GM19099 (cell line): ENCODE measurements around the gene CSTF1.

Experiments used
- POLR2A ChIP-seq: IDR thresholded peaks from 3 replicates; pipeline ENCODE4 v1.6.1; 2011; ENCODE audit warnings: low read depth; ENCODE audit not compliant: insufficient read length; ENCODE audit errors: extremely low read depth

The CSTF1 gene

GRCh38 chr20:56385130-56385529, 7.3 kb upstream of the CSTF1 start:
- no peak for TF ChIP-seq POLR2A

- no peak for TF ChIP-seq POLR2A
These were observed 6.2 kb upstream of the CSTF1 start for GRCh38 chr20:56386219-56386618.

GRCh38 chr20:56388882-56389281, 3.6 kb upstream of the CSTF1 start:
- no peak for TF ChIP-seq POLR2A

- TF ChIP-seq POLR2A = no peak
These were observed 2.6 kb upstream of the CSTF1 start for GRCh38 chr20:56389807-56390206.

- TF ChIP-seq POLR2A = peak; percentile 41
These were observed 1.4 kb upstream of the CSTF1 start for GRCh38 chr20:56391037-56391436.

GRCh38 chr20:56391596-56392131, 781 bp upstream of the CSTF1 start:
- TF ChIP-seq POLR2A = no peak

- no peak for TF ChIP-seq POLR2A
These were observed 537 bp downstream of the CSTF1 start for GRCh38 chr20:56392881-56393482.

GRCh38 chr20:56393653-56394052, 1.2 kb downstream of the CSTF1 start:
- TF ChIP-seq POLR2A = no peak

GRCh38 chr20:56395166-56395565, 2.7 kb downstream of the CSTF1 start:
- no peak for TF ChIP-seq POLR2A

- no peak for TF ChIP-seq POLR2A
These were observed 7.7 kb downstream of the CSTF1 start for GRCh38 chr20:56400001-56400640.

- TF ChIP-seq POLR2A = no peak
These were observed 11.0 kb downstream of the CSTF1 start for GRCh38 chr20:56403465-56403864.

- TF ChIP-seq POLR2A = no peak
These were observed 14.5 kb downstream of the CSTF1 start for GRCh38 chr20:56406910-56407309.

GRCh38 chr20:56409521-56409920, 17.1 kb downstream of the CSTF1 start:
- no peak for TF ChIP-seq POLR2A

- TF ChIP-seq POLR2A = no peak
These were observed 17.5 kb downstream of the CSTF1 start for GRCh38 chr20:56409956-56410355.

- no peak for TF ChIP-seq POLR2A
These were observed 19.5 kb downstream of the CSTF1 start, which contains the start of gene CASS4 for GRCh38 chr20:56411759-56412472. Gene CASS4, plus strand, starts transcription at chr20:56412260. Its CDS starts 199 bp downstream, at chr20:56412459.

GRCh38 chr20:56412473-56412790, 20.0 kb downstream of the CSTF1 start:
- no peak for TF ChIP-seq POLR2A
